GM19193 (cell line): ENCODE measurements around the gene PCSK4.

ENCODE experiments used
- POLR2A ChIP-seq: IDR thresholded peaks from 4 replicates; pipeline ENCODE4 v1.6.1; 2011; ENCODE audit not compliant: insufficient read depth, insufficient read length; ENCODE audit errors: extremely low read depth

PCSK4 gene

GRCh38 chr19:1497578-1498235 lies 7.6 kb upstream of the PCSK4 start:
- no peak for TF ChIP-seq POLR2A

GRCh38 chr19:1496714-1497577 lies 6.8 kb upstream of the PCSK4 start:
- TF ChIP-seq POLR2A: no peak

GRCh38 chr19:1495799-1496713 lies 5.9 kb upstream of the PCSK4 start:
- TF ChIP-seq POLR2A: no peak

- TF ChIP-seq POLR2A: no peak
These were observed 5.1 kb upstream of the PCSK4 start for GRCh38 chr19:1495051-1495798.

GRCh38 chr19:1494115-1494815 lies 4.1 kb upstream of the PCSK4 start:
- TF ChIP-seq POLR2A: no peak

- no peak for TF ChIP-seq POLR2A
These were observed 2.4 kb upstream of the PCSK4 start for GRCh38 chr19:1492474-1493006.

GRCh38 chr19:1491849-1492170 lies 1.7 kb upstream of the PCSK4 start:
- no peak for TF ChIP-seq POLR2A

GRCh38 chr19:1491114-1491848 lies 1.1 kb upstream of the PCSK4 start, which contains the start of gene REEP6:
REEP6 (plus strand) TSS chr19:1491181; CDS start chr19:1491270, 89 bp downstream.
- TF ChIP-seq POLR2A: no peak

GRCh38 chr19:1489463-1490310 lies 463 bp downstream of the PCSK4 start:
- TF ChIP-seq POLR2A: peak; percentile 34

GRCh38 chr19:1488282-1488601 lies 1.9 kb downstream of the PCSK4 start:
- no peak for TF ChIP-seq POLR2A

GRCh38 chr19:1487576-1488281 lies 2.4 kb downstream of the PCSK4 start:
- no peak for TF ChIP-seq POLR2A
